ENCODE results near the gene OR5L1. TPM values are rescaled to one million over a fixed set of nuclear protein-coding genes. Genes with fewer than 3 reads are reported as not detected.

The OR5L1 gene
- total RNA-seq, 1 donor from 2014 or later: not detected

- Mint-ChIP-seq H3K27me3 (ENCODE audit: unreplicated experiment) (no peaks in the 10 kb centered on the region), H3K9me3 (ENCODE audit: unreplicated experiment) (peaks cover 35% of the 10 kb centered on the region), H3K4me1 (ENCODE audit: unreplicated experiment) (no peaks in the 10 kb centered on the region), H3K27ac (ENCODE audit: unreplicated experiment) (no peak overlapping the region), H3K4me3 (ENCODE audit: unreplicated experiment) (no peak overlapping the region), H3K36me3 (ENCODE audit: unreplicated experiment) (no peaks in the 10 kb centered on the region)
- DNase-seq (ENCODE audit: extremely low spot score, unreplicated experiment): no peak
- no peak for TF ChIP-seq CTCF (IDR thresholded peaks at IDR 0.05)
These were observed 4.9 kb upstream of the OR5L1 start for GRCh38 chr11:55806248-55806647.

- Mint-ChIP-seq H3K36me3 (ENCODE audit: unreplicated experiment) (no peaks in the 10 kb centered on the region), H3K4me3 (ENCODE audit: unreplicated experiment) (no peak within 1 kb of the TSS), H3K4me1 (ENCODE audit: unreplicated experiment) (no peaks in the 10 kb centered on the region), H3K27me3 (ENCODE audit: unreplicated experiment) (no peaks in the 10 kb centered on the region), H3K27ac (ENCODE audit: unreplicated experiment) (no peak within 1 kb of the TSS), H3K9me3 (ENCODE audit: unreplicated experiment) (peaks cover 46% of the 10 kb centered on the region)
- no peak for TF ChIP-seq CTCF (IDR thresholded peaks at IDR 0.05)
- no peak for DNase-seq (ENCODE audit: extremely low spot score, unreplicated experiment)
These were observed 8.2 kb downstream of the OR5L1 start, which contains the start of gene OR5D18 for GRCh38 chr11:55819330-55819729. TSS of gene OR5D18 (plus strand) at chr11:55819630. CDS start at chr11:55819630, 0 bp downstream.

DNA sequence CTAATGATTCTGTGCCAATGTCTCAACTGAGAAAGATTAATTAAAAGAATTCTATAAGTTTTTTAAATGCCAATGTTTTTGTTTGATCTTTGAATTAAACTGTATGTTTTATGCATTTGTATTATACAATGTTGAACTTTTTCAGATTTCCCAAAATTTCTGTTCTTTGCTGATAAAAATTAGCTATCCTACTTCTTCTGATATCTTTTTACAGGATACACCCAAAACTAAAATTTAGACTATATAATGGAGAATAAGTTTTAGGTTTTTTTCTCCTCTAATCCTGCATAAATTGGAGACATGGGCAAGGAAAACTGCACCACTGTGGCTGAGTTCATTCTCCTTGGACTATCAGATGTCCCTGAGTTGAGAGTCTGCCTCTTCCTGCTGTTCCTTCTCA lies 15.8 kb downstream of the OR5L1 start, which contains the start of gene OR5L2:
Gene OR5L2, plus strand, starts transcription at position 301 of the 400 bp plus-strand sequence. Its CDS starts 0 bp downstream, at position 301.
- DNase-seq (ENCODE audit: extremely low spot score, unreplicated experiment): no peak
- H3K36me3 Mint-ChIP-seq (ENCODE audit: unreplicated experiment): no peaks in the 10 kb centered on the region
- no peak for TF ChIP-seq CTCF (IDR thresholded peaks at IDR 0.05)
- peaks cover 33% of the 10 kb centered on the region for H3K9me3 Mint-ChIP-seq (ENCODE audit: unreplicated experiment)
- H3K27me3 Mint-ChIP-seq (ENCODE audit: unreplicated experiment): no peaks in the 10 kb centered on the region
- no peak within 1 kb of the TSS for H3K27ac Mint-ChIP-seq (ENCODE audit: unreplicated experiment)
- H3K4me1 Mint-ChIP-seq (ENCODE audit: unreplicated experiment): no peaks in the 10 kb centered on the region
- no peak within 1 kb of the TSS for H3K4me3 Mint-ChIP-seq (ENCODE audit: unreplicated experiment)

DNA sequence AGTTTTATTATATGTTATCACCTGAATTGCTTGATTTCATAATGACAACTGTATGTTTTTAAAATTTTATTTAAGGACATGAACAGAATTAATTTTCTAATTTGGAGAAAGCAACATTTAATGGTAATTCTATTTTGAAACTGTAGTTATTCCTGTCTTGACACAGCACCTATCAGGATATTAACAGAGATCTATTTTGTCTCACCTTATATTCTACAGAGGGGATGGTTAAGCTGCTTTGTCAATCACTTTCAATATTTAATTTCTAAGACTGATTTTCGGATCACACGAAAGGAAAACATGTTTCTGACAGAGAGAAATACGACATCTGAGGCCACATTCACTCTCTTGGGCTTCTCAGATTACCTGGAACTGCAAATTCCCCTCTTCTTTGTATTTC lies 27.3 kb downstream of the OR5L1 start, which contains the start of gene OR5D16:
Gene OR5D16, plus strand, starts transcription at position 301 of the 400 bp plus-strand sequence. Its CDS starts 0 bp downstream, at position 301.
- Mint-ChIP-seq H3K27me3 (ENCODE audit: unreplicated experiment) (no peaks in the 10 kb centered on the region), H3K9me3 (ENCODE audit: unreplicated experiment) (peaks cover 60% of the 10 kb centered on the region)

GRCh38 chr11:55847453-55847852 lies 36.3 kb downstream of the OR5L1 start:
- H3K36me3 Mint-ChIP-seq (ENCODE audit: unreplicated experiment): no peaks in the 10 kb centered on the region
- TF ChIP-seq CTCF (IDR thresholded peaks at IDR 0.05): no peak
- no peaks in the 10 kb centered on the region for H3K4me1 Mint-ChIP-seq (ENCODE audit: unreplicated experiment)
- no peak overlapping the region for H3K4me3 Mint-ChIP-seq (ENCODE audit: unreplicated experiment)
- no peak overlapping the region for H3K27ac Mint-ChIP-seq (ENCODE audit: unreplicated experiment)
- DNase-seq (ENCODE audit: extremely low spot score, unreplicated experiment): no peak
- peaks cover 36% of the 10 kb centered on the region for H3K9me3 Mint-ChIP-seq (ENCODE audit: unreplicated experiment)
- H3K27me3 Mint-ChIP-seq (ENCODE audit: unreplicated experiment): no peaks in the 10 kb centered on the region

More for the DNA sequence above, 27.3 kb downstream of the OR5L1 start, which contains the start of gene OR5D16:
- DNase-seq (ENCODE audit: extremely low spot score, unreplicated experiment): no peak
- Mint-ChIP-seq H3K4me3 (ENCODE audit: unreplicated experiment) (no peak within 1 kb of the TSS), H3K27ac (ENCODE audit: unreplicated experiment) (no peak within 1 kb of the TSS), H3K4me1 (ENCODE audit: unreplicated experiment) (no peaks in the 10 kb centered on the region), H3K36me3 (ENCODE audit: unreplicated experiment) (peaks cover 2% of the 10 kb centered on the region)
- no peak for TF ChIP-seq CTCF (IDR thresholded peaks at IDR 0.05)

All from osteocyte (in vitro differentiated cells).